M059J (cell line): ENCODE measurements around the gene CMC1. TPM values are rescaled to one million over a fixed set of nuclear protein-coding genes. Genes with fewer than 3 reads are reported as not detected.
A peak's percentile ranks its signal among the peaks of the same experiment; 100 is the strongest.
"Not testable (repeated sequence)": the region's sequence is repeated elsewhere in the genome, so short reads cannot be mapped to it uniquely, and the experiment has no call there.

Experiments used
- DNase-seq: peaks from one replicate; pipeline ENCODE4 v3.0.0-alpha.2; 2012; ENCODE audit warnings: low read depth
- total RNA-seq: library from RNA; depleted of rRNA; stranded (reverse); fragments of >200 nt; shearing (Covaris generic); gene quantifications from 2 replicates; pipeline ENCODE4 v1.2.3, GENCODE V29; 2014; rRNA removed

The CMC1 gene, protein sequence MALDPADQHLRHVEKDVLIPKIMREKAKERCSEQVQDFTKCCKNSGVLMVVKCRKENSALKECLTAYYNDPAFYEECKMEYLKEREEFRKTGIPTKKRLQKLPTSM
- total RNA-seq, result 9.1 and 13.6 TPM in 2 replicates

GRCh38 chr3:28241221-28242160, at the start of gene CMC1:
Gene CMC1, plus strand, starts transcription at chr3:28241619. Its CDS starts 175 bp downstream, at chr3:28241794.
- peak; percentile 93 for DNase-seq

- DNase-seq, result no peak
These were observed 43.3 kb upstream of the CMC1 start for GRCh38 chr3:28198161-28198560.

GRCh38 chr3:28198974-28199373, 42.4 kb upstream of the CMC1 start:
- DNase-seq, result no peak

- DNase-seq, result not testable (repeated sequence)
These were observed 41.8 kb upstream of the CMC1 start for GRCh38 chr3:28199643-28200042.

DNA sequence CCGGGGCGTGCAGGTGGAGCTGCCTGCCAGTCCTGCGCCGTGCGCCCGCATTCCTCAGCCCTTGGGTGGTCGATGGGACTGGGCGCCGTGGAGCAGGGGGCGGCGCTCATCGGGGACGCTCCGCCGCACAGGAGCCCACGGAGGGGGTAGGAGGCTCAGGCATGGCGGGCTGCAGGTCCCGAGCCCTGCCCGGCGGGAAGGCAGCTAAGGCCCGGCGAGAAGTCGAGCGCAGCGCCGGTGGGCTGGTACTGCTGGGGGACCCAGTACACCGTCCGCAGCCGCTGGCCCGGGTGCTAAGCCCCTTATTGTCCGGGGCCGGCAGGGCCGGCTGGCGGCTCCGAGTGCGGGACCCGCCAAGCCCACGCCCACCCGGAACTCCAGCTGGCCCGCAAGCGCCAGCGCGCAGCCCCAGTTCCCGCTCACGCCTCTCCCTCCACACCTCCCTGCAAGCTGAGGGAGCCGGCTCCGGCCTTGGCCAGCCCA, 41.0 kb upstream of the CMC1 start:
- not testable (repeated sequence) for DNase-seq

DNA sequence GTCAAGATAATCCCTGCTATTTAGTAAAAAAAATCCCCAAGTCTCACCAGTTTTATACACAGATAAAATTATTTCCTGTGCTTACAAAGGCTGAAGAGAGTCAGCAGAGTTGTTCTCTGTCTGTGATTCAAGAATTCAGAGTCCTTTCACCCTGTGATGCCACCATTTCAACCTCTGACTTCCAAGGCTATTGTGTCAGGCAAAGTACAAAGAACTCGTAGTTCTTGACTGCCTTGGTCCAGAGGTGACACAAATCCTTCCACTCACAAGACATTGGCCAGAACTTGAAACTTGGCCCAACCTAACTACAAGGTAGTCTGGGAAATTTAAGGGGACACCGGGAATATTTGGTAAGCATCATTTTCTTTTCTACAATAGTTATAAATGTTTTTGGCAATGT, 34.9 kb upstream of the CMC1 start:
- no peak for DNase-seq

GRCh38 chr3:28207000-28207733, 34.3 kb upstream of the CMC1 start:
- DNase-seq, result no peak

DNA sequence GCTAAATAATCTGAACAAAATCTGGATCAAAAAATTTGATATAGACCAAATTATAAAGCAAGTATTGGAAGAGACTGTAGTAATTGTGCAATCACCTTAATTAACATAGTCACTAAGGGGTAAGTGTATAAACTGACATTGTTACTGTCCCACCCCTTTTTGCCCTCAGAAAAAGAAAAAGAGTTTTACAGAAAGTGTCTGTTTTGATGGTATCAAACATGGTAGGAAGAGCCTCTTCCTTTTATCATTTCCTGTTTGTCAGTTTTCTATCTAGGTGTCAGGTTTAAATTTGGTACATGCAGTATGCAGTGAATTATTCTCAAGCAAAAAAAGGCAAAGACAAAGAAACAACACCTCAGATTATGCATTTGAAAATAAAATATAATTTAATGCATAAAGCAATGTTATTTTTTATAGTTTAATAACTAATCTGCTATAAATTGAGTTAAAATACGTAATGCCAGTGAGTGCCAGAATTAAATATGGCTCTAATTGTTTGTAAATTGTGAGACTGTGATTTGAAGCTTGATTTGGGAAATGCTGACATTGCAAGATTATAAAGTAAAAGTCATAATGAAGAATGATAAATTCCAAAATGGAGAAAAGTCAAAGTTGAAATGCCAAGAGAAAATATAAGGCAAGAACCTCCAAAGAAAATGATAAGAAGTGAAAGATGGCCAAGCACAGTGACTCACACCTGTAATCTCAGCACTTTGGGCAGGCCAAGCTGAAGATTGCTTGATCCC, 30.3 kb upstream of the CMC1 start:
- DNase-seq, result no peak

DNA sequence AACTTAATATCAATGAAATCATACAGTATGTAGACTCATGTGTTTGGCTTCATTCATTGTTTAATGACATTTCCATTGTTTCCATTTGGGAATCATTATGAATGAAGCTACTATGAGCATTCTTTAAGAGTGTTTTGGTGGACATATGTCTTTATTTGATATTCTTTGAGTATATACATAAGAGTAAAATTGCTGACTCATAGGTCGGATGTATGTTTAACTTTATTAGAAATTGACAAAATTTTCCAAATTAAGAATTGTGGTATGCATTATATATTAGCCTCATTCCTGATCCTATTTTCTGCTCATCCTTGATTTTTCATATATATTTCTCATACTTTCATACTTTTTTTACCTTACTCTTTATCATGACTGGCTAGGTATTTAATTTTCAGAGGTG, 28.7 kb upstream of the CMC1 start:
- no peak for DNase-seq

- no peak for DNase-seq
These were observed 26.0 kb upstream of the CMC1 start for GRCh38 chr3:28215407-28215806.

DNA sequence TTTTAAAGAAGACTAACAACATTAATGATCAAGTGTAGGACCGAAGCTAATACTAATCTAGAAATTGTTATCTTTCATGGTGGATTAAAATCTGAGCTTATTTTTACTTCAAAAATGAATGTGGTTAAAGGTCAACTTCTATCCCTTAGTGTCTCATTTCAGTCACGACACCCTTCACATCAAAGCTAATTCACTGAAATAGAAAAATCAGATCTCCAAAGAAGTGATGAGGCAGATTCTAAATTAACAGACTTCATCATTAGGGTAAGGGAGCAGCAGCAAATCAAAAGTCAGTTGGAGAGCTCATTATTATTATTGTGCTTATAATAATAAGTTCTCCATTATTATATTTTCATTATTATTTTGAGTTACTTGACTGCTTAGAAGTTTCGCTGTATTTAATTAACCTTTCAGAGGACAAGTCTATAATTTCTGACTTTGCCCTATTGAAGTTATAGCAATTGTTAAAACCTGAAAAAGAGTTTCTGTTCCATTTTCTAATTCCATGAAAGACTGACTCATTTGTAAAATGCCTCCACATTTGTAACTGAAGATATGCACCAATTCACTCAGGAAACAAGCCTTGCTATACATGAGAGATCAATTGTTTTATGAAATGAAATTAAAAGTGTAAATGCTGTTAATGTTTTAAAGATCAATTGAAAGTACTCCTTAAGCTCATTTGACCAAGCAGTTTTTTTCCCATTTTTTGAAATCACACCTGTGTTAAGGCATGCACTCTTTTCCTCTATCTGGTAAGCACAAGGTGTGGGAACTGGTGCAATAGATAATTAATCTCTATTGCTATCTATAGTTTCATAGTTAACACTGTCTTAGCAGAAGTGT, 23.1 kb upstream of the CMC1 start:
- no peak for DNase-seq

GRCh38 chr3:28218917-28219198, 22.6 kb upstream of the CMC1 start:
- no peak for DNase-seq

DNA sequence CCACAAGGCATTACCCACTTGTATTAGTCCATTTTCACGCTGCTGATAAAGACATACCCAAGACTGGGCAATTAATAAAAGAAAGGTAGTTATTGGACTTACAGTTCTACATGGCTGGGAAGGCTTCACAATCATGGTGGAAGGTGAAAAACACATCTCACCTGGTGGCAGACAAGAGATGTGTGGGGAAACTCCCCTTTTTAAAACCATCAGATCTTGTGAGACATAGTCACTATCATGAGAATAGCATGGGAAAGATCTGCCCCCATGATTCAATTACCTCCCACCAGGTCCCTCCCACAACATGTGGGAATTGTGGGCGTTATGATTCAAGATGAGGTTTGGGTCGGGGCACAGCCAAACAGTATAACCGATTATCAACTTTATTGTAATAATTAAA, 17.0 kb upstream of the CMC1 start:
- DNase-seq, result no peak

- DNase-seq, result no peak
These were observed 15.4 kb upstream of the CMC1 start for GRCh38 chr3:28226020-28226419.

DNA sequence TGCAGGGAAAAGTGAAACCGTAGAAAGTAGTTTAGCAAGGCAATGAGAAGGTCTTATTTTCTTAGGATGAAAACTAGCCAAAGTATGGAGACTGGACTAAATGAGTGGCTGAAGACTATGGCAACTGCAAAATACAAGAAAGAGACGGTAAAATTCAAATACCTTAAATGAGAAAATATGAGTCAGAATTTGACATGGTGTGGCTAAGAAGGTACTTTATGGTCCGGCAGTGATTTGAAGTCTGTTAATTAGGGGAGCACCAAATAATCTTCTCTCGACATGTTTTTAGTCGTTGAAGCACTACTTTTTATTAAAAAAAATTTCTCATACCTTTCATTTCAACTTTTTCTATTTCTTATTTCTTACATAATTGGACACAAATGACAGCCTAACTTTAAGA, 12.8 kb upstream of the CMC1 start:
- no peak for DNase-seq

DNA sequence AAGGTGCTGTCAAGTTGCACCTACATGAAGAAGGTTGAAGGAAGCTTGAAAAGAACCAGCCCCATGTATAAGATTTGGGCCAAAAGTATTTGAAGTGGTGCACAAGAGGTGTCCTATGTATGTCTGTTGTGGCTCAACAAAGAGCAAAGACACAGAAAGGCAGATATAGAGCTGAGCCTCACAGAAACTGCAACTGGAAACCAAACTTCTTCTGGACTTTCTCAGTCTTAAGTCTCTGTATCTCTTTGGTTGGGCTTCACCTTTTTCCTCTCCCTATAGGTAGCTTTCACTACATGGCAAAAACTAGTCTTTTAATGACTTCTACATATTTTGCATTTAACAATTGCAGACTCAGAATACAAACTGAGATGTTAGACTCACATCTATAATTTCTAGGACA, 8.8 kb upstream of the CMC1 start:
- no peak for DNase-seq

DNA sequence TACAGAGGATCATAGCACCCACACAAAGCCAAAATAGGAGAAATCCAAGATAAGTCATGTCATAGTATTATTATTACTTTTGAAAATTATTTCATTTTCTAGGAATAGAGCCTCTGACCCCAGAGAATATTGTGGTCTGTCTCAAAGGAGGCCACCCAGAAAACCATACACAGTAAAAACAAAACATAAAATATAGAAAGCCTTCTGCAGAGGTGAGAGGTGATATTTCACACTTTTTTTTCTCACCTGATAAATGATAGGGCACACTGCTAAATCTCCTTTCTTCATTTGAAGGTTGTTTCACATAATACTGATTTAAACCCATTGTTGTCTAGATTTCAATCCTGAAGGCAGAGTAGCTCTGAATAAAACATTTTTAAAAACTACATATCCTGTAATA, 7.0 kb upstream of the CMC1 start:
- DNase-seq, result no peak

- no peak for DNase-seq
These were observed 2.3 kb upstream of the CMC1 start for GRCh38 chr3:28239108-28239507.

GRCh38 chr3:28240441-28240840, 978 bp upstream of the CMC1 start:
- no peak for DNase-seq

GRCh38 chr3:28242519-28242918, 1.1 kb downstream of the CMC1 start:
- no peak for DNase-seq
